SU-DHL-6 (cell line): ENCODE measurements around the gene URM1.

Experiments used
- CTCF ChIP-seq: fragments of 200-600 bp; sonication (generic); IDR thresholded peaks from one replicate; pipeline ENCODE4 v1.5.1; 2017; ENCODE audit warnings: antibody characterized with exemption, mild to moderate bottlenecking, low read length, moderate library complexity; ENCODE audit not compliant: insufficient read depth, poor library complexity, severe bottlenecking
- EZH2phosphoT487 ChIP-seq: fragments of 200-600 bp; sonication (generic), shearing (Covaris generic); conservative IDR thresholded peaks from 2 replicates; pipeline ENCODE4 v1.6.1; 2018; ENCODE audit warnings: mild to moderate bottlenecking, antibody characterized with exemption, low read length, moderate library complexity, mixed read lengths

GRCh38 chr9:128335161-128335560 is 36.0 kb upstream of the URM1 start:
- TF ChIP-seq EZH2phosphoT487 = no peak
- no peak for TF ChIP-seq CTCF
